Fibroblast of gingiva (primary cell): ENCODE results near the gene PEAK1.
A peak's percentile ranks its signal among the peaks of the same experiment; 100 is the strongest.

Source experiments
- DNase-seq: peaks from one replicate; pipeline ENCODE4 v3.0.0-alpha.2; 2011; ENCODE audit warnings: low read depth

PEAK1 gene

GRCh38 chr15:77123854-77124253 lies 296.1 kb downstream of the PEAK1 start:
- no peak for DNase-seq

GRCh38 chr15:77122576-77122975 lies 297.3 kb downstream of the PEAK1 start:
- no peak for DNase-seq

- no peak for DNase-seq
Observed at GRCh38 chr15:77121599-77121998, 298.3 kb downstream of the PEAK1 start.

- DNase-seq: no peak
Observed at GRCh38 chr15:77120576-77120975, 299.3 kb downstream of the PEAK1 start.

- peak; percentile 24 for DNase-seq
Observed at GRCh38 chr15:77119446-77119845, 300.5 kb downstream of the PEAK1 start.

- DNase-seq: peak; percentile 78
Observed at GRCh38 chr15:77118882-77119321, 301.0 kb downstream of the PEAK1 start.

GRCh38 chr15:77115179-77115578 lies 304.7 kb downstream of the PEAK1 start:
- no peak for DNase-seq

- DNase-seq: no peak
Observed at GRCh38 chr15:77112838-77113504, 306.9 kb downstream of the PEAK1 start.

- DNase-seq: no peak
Observed at GRCh38 chr15:77111789-77112188, 308.1 kb downstream of the PEAK1 start.

GRCh38 chr15:77107531-77108355 lies 312.2 kb downstream of the PEAK1 start:
- DNase-seq: peak; percentile 51

- peak; percentile 79 for DNase-seq
Observed at GRCh38 chr15:77107068-77107467, 312.8 kb downstream of the PEAK1 start.

GRCh38 chr15:77104155-77104554 lies 315.7 kb downstream of the PEAK1 start:
- peak; percentile 17 for DNase-seq

GRCh38 chr15:77099741-77100463 lies 320.0 kb downstream of the PEAK1 start:
- DNase-seq: no peak

GRCh38 chr15:77098572-77098971 lies 321.3 kb downstream of the PEAK1 start:
- no peak for DNase-seq

GRCh38 chr15:77097921-77098320 lies 322.0 kb downstream of the PEAK1 start:
- DNase-seq: no peak

- no peak for DNase-seq
Observed at GRCh38 chr15:77097248-77097721, 322.6 kb downstream of the PEAK1 start.

- no peak for DNase-seq
Observed at GRCh38 chr15:77096541-77096940, 323.4 kb downstream of the PEAK1 start.

- DNase-seq: no peak
Observed at GRCh38 chr15:77096138-77096537, 323.8 kb downstream of the PEAK1 start.

GRCh38 chr15:77094397-77095030 lies 325.4 kb downstream of the PEAK1 start:
- DNase-seq: no peak

GRCh38 chr15:77093436-77093835 lies 326.5 kb downstream of the PEAK1 start:
- DNase-seq: no peak

- DNase-seq: no peak
Observed at GRCh38 chr15:77091097-77091496, 328.8 kb downstream of the PEAK1 start.

GRCh38 chr15:77087213-77087612 lies 332.7 kb downstream of the PEAK1 start:
- DNase-seq: no peak
